GM12892 (cell line): ENCODE results near the gene WWOX.

ENCODE experiments used
- POLR2A ChIP-seq: IDR thresholded peaks from 2 replicates; pipeline ENCODE4 v1.6.1; 2011; ENCODE audit warnings: low read depth, low read length, control low read depth
- POLR2AphosphoS5 ChIP-seq: IDR thresholded peaks from 2 replicates; pipeline ENCODE4 v1.6.1; 2011; ENCODE audit warnings: low read depth, low read length, control low read depth
- TAF1 ChIP-seq: IDR thresholded peaks from 2 replicates; pipeline ENCODE4 v1.6.1; 2011; ENCODE audit warnings: low read depth, mild to moderate bottlenecking, control low read depth, low read length, borderline replicate concordance

- no peak for TF ChIP-seq POLR2AphosphoS5
- TF ChIP-seq POLR2A, result no peak
- TF ChIP-seq TAF1, result no peak
Measured at GRCh38 chr16:78800523-78800922, 701.1 kb downstream of the WWOX start.
